ENCODE measurements around the gene CROCC. TPM values are rescaled to one million over a fixed set of nuclear protein-coding genes. Genes with fewer than 3 reads are reported as not detected.

Gene CROCC
- total RNA-seq, 1 donor from 2014 or later, result 26.2 TPM

DNA sequence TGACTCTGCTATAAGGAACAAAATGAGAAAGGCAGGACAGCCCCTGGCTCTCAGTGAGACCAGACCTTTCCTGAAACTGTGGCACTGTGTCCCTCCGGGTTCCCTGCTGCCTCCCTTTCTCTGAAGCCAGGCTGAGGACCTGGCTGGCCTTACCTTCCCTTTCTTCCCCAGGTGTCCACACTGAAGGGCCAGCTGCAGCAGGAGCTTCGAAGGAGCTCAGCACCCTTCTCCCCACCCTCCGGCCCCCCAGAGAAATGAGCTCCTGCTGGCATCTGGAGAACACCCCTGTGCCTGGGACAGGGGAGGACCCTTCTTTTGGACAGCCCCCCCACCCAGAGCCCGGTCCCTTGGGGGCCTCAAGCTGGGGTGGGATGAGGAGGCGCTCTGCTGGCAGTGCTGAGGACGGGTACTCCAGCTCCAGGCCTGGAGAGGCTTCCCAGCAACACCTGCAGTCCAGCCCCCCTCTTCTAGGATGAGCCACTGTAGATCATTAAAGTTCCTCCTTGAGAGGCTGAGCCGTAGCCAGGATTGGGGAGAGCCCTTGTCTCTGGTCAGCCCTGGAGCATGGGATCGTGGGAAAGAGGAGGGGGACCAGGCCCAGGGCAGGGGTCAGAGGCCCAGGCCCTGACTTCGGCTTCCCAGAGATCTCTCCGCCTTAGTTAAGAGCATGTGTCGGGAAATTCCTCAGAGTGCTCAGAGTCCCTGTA, 50.6 kb downstream of the CROCC start:
- H3K36me3 ChIP-seq (ENCODE audit: control insufficient read depth, insufficient read depth, low read length), result peaks cover 1% of the 10 kb centered on the region
- TF ChIP-seq, protein P1, sequence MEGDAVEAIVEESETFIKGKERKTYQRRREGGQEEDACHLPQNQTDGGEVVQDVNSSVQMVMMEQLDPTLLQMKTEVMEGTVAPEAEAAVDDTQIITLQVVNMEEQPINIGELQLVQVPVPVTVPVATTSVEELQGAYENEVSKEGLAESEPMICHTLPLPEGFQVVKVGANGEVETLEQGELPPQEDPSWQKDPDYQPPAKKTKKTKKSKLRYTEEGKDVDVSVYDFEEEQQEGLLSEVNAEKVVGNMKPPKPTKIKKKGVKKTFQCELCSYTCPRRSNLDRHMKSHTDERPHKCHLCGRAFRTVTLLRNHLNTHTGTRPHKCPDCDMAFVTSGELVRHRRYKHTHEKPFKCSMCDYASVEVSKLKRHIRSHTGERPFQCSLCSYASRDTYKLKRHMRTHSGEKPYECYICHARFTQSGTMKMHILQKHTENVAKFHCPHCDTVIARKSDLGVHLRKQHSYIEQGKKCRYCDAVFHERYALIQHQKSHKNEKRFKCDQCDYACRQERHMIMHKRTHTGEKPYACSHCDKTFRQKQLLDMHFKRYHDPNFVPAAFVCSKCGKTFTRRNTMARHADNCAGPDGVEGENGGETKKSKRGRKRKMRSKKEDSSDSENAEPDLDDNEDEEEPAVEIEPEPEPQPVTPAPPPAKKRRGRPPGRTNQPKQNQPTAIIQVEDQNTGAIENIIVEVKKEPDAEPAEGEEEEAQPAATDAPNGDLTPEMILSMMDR (IDR thresholded peaks at IDR 0.05; ENCODE audit: insufficient read depth, low read length, poor library complexity, severe bottlenecking), result no peak
- no peak for DNase-seq (ENCODE audit: low read depth)
- H3K27me3 ChIP-seq (ENCODE audit: control insufficient read depth, insufficient read depth, low read length), result no peaks in the 10 kb centered on the region
- no peak overlapping the region for H3K4me3 ChIP-seq (ENCODE audit: low read depth, low read length)

DNA sequence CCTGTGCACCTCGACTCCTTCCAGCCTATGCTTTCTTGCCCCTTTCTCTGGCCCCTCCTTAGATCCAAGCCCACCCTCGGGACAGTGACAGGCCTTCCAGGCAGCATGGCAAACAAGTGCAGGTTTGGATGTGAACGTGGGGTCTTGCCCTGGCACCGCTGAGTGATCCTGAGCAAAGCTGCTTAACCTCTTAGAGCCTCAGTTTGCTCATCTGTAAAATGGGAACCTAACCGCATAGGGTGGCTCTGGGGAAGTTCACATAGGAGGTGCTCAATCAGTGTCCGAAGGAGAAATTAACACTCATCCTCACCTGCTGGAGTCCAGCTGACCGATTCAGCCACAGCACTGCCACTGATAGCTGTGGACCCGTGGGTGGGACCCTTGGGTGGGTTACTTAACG, 51.5 kb downstream of the CROCC start:
- TF ChIP-seq, protein P1 (IDR thresholded peaks at IDR 0.05; ENCODE audit: insufficient read depth, low read length, poor library complexity, severe bottlenecking), result no peak
- no peak for DNase-seq (ENCODE audit: low read depth)
- no peak overlapping the region for H3K4me3 ChIP-seq (ENCODE audit: low read depth, low read length)

DNA sequence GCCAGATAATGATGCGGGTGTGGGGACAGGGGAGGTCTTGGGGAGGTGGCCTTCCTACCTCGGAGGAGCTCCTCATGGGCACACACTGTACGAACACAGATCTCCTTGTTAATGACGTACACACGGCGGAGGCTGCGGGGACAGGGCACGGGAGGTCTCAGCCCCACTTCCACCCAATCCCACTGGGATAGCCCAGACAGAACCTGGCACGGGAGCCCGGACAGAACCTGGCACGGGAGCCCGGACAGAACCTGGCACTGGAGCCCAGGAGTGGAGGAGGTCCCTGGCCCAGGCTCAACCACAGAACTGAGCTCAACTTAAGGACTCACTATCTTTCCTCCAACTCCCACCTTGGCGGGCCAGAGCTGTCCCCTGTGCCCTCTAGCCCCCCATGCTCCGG, 53.5 kb downstream of the CROCC start:
- H3K27me3 ChIP-seq (ENCODE audit: control insufficient read depth, insufficient read depth, low read length), result no peaks in the 10 kb centered on the region
- H3K4me3 ChIP-seq (ENCODE audit: low read depth, low read length), result no peak overlapping the region
- TF ChIP-seq, protein P1 (IDR thresholded peaks at IDR 0.05; ENCODE audit: insufficient read depth, low read length, poor library complexity, severe bottlenecking), result no peak
- DNase-seq (ENCODE audit: low read depth), result no peak
- H3K36me3 ChIP-seq (ENCODE audit: control insufficient read depth, insufficient read depth, low read length), result peaks cover 1% of the 10 kb centered on the region

More for the DNA sequence above, 51.5 kb downstream of the CROCC start:
- H3K27me3 ChIP-seq (ENCODE audit: control insufficient read depth, insufficient read depth, low read length), result no peaks in the 10 kb centered on the region
- peaks cover 1% of the 10 kb centered on the region for H3K36me3 ChIP-seq (ENCODE audit: control insufficient read depth, insufficient read depth, low read length)

DNA sequence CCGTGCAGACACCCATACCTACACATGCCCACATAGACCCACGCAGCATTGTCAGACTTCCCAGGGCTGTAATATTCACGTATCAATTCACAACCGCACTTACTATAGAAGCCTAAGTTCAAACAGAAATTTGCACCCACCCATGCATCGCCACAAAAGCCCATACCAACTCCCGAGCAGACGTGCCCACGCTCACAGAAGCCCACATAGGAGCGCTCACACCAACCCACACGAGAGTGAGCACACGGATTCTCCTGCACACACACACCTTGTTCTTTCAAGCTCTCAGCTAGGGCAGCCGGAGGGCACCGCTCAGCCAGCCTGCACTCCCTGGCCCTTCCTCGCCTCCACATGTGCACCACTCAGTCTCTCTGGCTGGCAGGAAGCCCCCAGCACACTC, 54.1 kb downstream of the CROCC start:
- H3K4me3 ChIP-seq (ENCODE audit: low read depth, low read length), result no peak overlapping the region
- no peaks in the 10 kb centered on the region for H3K27me3 ChIP-seq (ENCODE audit: control insufficient read depth, insufficient read depth, low read length)
- TF ChIP-seq, protein P1 (IDR thresholded peaks at IDR 0.05; ENCODE audit: insufficient read depth, low read length, poor library complexity, severe bottlenecking), result no peak
- peaks cover 1% of the 10 kb centered on the region for H3K36me3 ChIP-seq (ENCODE audit: control insufficient read depth, insufficient read depth, low read length)
- no peak for DNase-seq (ENCODE audit: low read depth)

DNA sequence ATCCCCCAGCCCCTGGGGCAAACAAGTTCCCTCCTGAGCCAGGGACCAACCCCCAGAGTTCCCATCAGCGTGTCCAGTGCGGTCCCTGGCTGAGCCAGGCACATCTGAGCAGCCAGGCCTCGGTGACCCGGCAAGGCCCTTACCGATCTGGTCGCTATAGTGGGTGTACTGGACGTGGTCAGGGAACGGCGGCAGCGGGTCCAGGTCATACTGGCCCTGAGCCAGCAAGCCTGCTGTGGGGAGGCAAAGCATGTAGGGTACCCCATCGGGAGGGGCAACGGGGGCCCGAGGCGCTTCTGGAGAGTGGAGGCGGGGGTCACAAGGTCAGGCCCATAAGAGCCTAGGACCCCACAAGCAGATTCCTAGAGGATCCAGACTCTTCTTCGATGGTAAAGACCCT, 55.2 kb downstream of the CROCC start:
- TF ChIP-seq, protein P1 (IDR thresholded peaks at IDR 0.05; ENCODE audit: insufficient read depth, low read length, poor library complexity, severe bottlenecking), result no peak

DNA sequence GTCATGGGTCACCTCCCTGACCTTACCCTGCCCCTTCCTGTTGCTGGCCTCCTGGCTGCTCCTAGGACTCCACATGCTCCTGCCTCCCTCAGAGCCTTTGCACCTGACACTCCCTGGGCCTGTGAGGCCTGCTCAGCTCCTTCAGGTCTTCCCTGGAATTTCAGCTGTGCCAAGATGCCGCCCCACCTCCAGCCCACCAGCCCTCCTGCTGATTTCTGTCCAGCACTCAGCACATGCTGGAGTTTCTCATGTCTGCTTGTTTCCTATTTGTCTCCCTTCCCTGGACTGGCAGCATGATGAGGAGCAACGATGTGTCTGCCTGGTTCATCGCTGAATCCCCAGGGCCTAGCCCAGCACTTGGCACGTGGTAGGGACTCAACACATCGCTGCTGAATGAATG, 55.6 kb downstream of the CROCC start:
- H3K36me3 ChIP-seq (ENCODE audit: control insufficient read depth, insufficient read depth, low read length), result peaks cover 1% of the 10 kb centered on the region
- TF ChIP-seq, protein P1 (IDR thresholded peaks at IDR 0.05; ENCODE audit: insufficient read depth, low read length, poor library complexity, severe bottlenecking), result no peak
- no peak for DNase-seq (ENCODE audit: low read depth)

More for the DNA sequence above, 55.2 kb downstream of the CROCC start:
- no peak for DNase-seq (ENCODE audit: low read depth)
- peaks cover 1% of the 10 kb centered on the region for H3K36me3 ChIP-seq (ENCODE audit: control insufficient read depth, insufficient read depth, low read length)
- no peak overlapping the region for H3K4me3 ChIP-seq (ENCODE audit: low read depth, low read length)
- H3K27me3 ChIP-seq (ENCODE audit: control insufficient read depth, insufficient read depth, low read length), result no peaks in the 10 kb centered on the region

More for the DNA sequence above, 55.6 kb downstream of the CROCC start:
- Histone ChIP-seq H3K4me3 (ENCODE audit: low read depth, low read length) (no peak overlapping the region), H3K27me3 (ENCODE audit: control insufficient read depth, insufficient read depth, low read length) (no peaks in the 10 kb centered on the region)
